HepG2 (cell line): ENCODE measurements around the gene LRP5. TPM values are rescaled to one million over a fixed set of nuclear protein-coding genes. Genes with fewer than 3 reads are reported as not detected.

Experiments
- ARID5B ChIP-seq: IDR thresholded peaks from 2 replicates; pipeline ENCODE4 v1.4.0; 2020; ENCODE audit warnings: mild to moderate bottlenecking, missing genetic modification reagents
- ATAD3A ChIP-seq: sonication (generic); formaldehyde crosslinking; IDR thresholded peaks from 2 replicates; pipeline ENCODE4 v1.4.0; 2020; ENCODE audit warnings: missing genetic modification reagents
- DMAP1 ChIP-seq: IDR thresholded peaks from 2 replicates; pipeline ENCODE4 v1.6.1; 2016
- HMG20A ChIP-seq: IDR thresholded peaks from 2 replicates; pipeline ENCODE4 v1.6.1; 2016; ENCODE audit warnings: borderline replicate concordance
- HNRNPH1 ChIP-seq: fragments of 200-400 bp; formaldehyde crosslinking; optimal IDR thresholded peaks from 2 replicates; pipeline ENCODE3; 2017; ENCODE audit warnings: mild to moderate bottlenecking, low read depth, low read length
- KDM5A ChIP-seq: fragments of 200-600 bp; sonication (generic); IDR thresholded peaks from 2 replicates; pipeline ENCODE4 v1.7.0; 2018; ENCODE audit warnings: antibody characterized with exemption, mild to moderate bottlenecking, low read length, borderline replicate concordance
- MNT ChIP-seq: fragments of 450-650 bp; IDR thresholded peaks from 2 replicates; pipeline ENCODE4 v1.6.1; 2016
- STAT6 ChIP-seq: sonication (generic); formaldehyde crosslinking; IDR thresholded peaks from 2 replicates; pipeline ENCODE4 v1.4.0; 2020; ENCODE audit warnings: missing genetic modification reagents, mild to moderate bottlenecking, borderline replicate concordance
- ZBTB2 ChIP-seq: sonication (generic); formaldehyde crosslinking; IDR thresholded peaks from 2 replicates; pipeline ENCODE4 v1.8.0; 2022; ENCODE audit warnings: low read depth, missing genetic modification reagents
- ZBTB39 ChIP-seq: sonication (generic); formaldehyde crosslinking; IDR thresholded peaks from 2 replicates; pipeline ENCODE4 v1.5.0; 2020; ENCODE audit warnings: missing genetic modification reagents
- ZFAT ChIP-seq: sonication (generic); formaldehyde crosslinking; conservative IDR thresholded peaks from 2 replicates; pipeline ENCODE4 v1.8.1; 2023; ENCODE audit warnings: missing genetic modification reagents, inconsistent platforms
- ZNF121 ChIP-seq: sonication (generic); formaldehyde crosslinking; IDR thresholded peaks from 2 replicates; pipeline ENCODE4 v1.5.0; 2020; ENCODE audit warnings: mild to moderate bottlenecking, missing genetic modification reagents
- ZNF383 ChIP-seq: sonication (generic); formaldehyde crosslinking; IDR thresholded peaks from 2 replicates; pipeline ENCODE4 v1.4.0; 2020; ENCODE audit warnings: missing genetic modification reagents, mild to moderate bottlenecking, borderline replicate concordance
- ZNF597 ChIP-seq: sonication (generic); formaldehyde crosslinking; IDR thresholded peaks from 2 replicates; pipeline ENCODE4 v1.5.0; 2020; ENCODE audit warnings: missing genetic modification reagents
- ZNF883 ChIP-seq: sonication (generic); formaldehyde crosslinking; IDR thresholded peaks from 2 replicates; pipeline ENCODE4 v1.5.1; 2020; ENCODE audit warnings: mild to moderate bottlenecking, missing genetic modification reagents; ENCODE audit errors: not compliant biosample characterization
- polyA plus RNA-seq, 8 experiments: library from polyadenylated mRNA; depleted of rRNA in 3 of 8; stranded (reverse) in 7 of 8; unstranded in 1 of 8; fragments of >200 nt; fragmentation: Illumina TruSeq in 4 of 8; extraction: Trizol in 4 of 8; gene quantifications; 2 replicates each; pipeline versions ENCODE4 v1.2.1 to v1.2.3, GENCODE V29; 2011 to 2016; ENCODE audit warnings: low read depth in 4 of 8, missing spikeins in 1 of 8, mixed read lengths in 1 of 8; ENCODE audit not compliant: insufficient read depth in 1 of 8
- total RNA-seq, 5 experiments: library from RNA; depleted of rRNA; stranded (reverse); fragments of >200 nt; fragmentation: Illumina TruSeq; extraction: Trizol; gene quantifications; 2 replicates each; pipeline ENCODE4 v1.2.3, GENCODE V29; 2016; ENCODE audit warnings: low read depth in 1 of 5

Gene LRP5
- total and polyA plus RNA-seq, 2 of the 13 experiments (the other 11 are each of a cell fraction or from before 2014, with no cell fraction given) = 40.4 to 64.0 TPM

GRCh38 chr11:68343761-68344256 is 31.4 kb downstream of the LRP5 start (continued):
- TF ChIP-seq MNT = no peak
- no peak for TF ChIP-seq ZNF597 (CRISPR knock-in tag)
- TF ChIP-seq ATAD3A (CRISPR knock-in tag) = no peak
- TF ChIP-seq ZNF883 = no peak
- no peak for TF ChIP-seq ZNF121
- TF ChIP-seq ZFAT = no peak
- TF ChIP-seq HNRNPH1 = no peak
- no peak for TF ChIP-seq STAT6 (CRISPR knock-in tag)
- no peak for TF ChIP-seq ZBTB39 (CRISPR knock-in tag)
- TF ChIP-seq HMG20A = no peak
- TF ChIP-seq ZBTB2 (CRISPR knock-in tag) = no peak
- peak; percentile 47 for TF ChIP-seq ARID5B
- no peak for TF ChIP-seq KDM5A
- no peak for TF ChIP-seq ZNF383 (CRISPR knock-in tag)
- TF ChIP-seq DMAP1 (CRISPR knock-in tag) = no peak
